OCI-LY7 (cell line): ENCODE results near the gene TMA7B. TPM values are rescaled to one million over a fixed set of nuclear protein-coding genes. Genes with fewer than 3 reads are reported as not detected.

ENCODE experiments used
- BruUV-seq: library from RNA; stranded (reverse); fragments of 400-500 nt; replicated peaks from 2 replicates; lab custom pipeline; 2021; lab: Mats Ljungman, UMichigan
- CTCF ChIA-PET: fragments of 300-600 bp; sonication (Branson Sonifier 250); formaldehyde crosslinking; loops from one replicate; lab custom pipeline; 2022; ENCODE audit warnings: antibody characterized with exemption; ENCODE audit not compliant: unreplicated experiment; lab: Charles Lee
- POLR2A ChIA-PET: fragments of 300-600 bp; sonication (Branson Sonifier 250); formaldehyde crosslinking; loops from one replicate; lab custom pipeline; 2022; ENCODE audit warnings: antibody characterized with exemption; lab: Charles Lee
- DNase-seq: peaks from one replicate; pipeline ENCODE4 v3.0.0-alpha.2; 2015; ENCODE audit warnings: low spot score
- H2AFZ ChIP-seq: fragments of 200-600 bp; sonication (generic), shearing (Covaris generic); 2 replicates; pipeline ENCODE4 v1.6.1; 2014; ENCODE audit warnings: mild to moderate bottlenecking, antibody characterized with exemption, low read length, moderate library complexity
- H3K27ac ChIP-seq: fragments of 200-600 bp; sonication (generic); 2 replicates; pipeline ENCODE4 v1.5.1; 2014; ENCODE audit warnings: mixed run types, low read depth, mild to moderate bottlenecking, moderate library complexity, low read length, inconsistent platforms; ENCODE audit not compliant: poor library complexity, severe bottlenecking
- H3K36me3 ChIP-seq: fragments of 200-600 bp; sonication (generic); 2 replicates; pipeline ENCODE4 v1.6.1; 2014; ENCODE audit warnings: mild to moderate bottlenecking, antibody characterized with exemption, low read length, moderate library complexity, mixed read lengths; ENCODE audit not compliant: insufficient read depth
- H3K4me1 ChIP-seq: fragments of 200-600 bp; sonication (generic); 2 replicates; pipeline ENCODE4 v1.5.1; 2014; ENCODE audit warnings: mild to moderate bottlenecking, low read length; ENCODE audit not compliant: insufficient read depth, poor library complexity, severe bottlenecking
- H3K4me2 ChIP-seq: fragments of 200-600 bp; sonication (generic); 2 replicates; pipeline ENCODE4 v1.6.1; 2014; ENCODE audit warnings: mild to moderate bottlenecking, low read length
- H3K4me3 ChIP-seq: fragments of 200-600 bp; sonication (generic); 2 replicates; pipeline ENCODE4 v1.5.1; 2014; ENCODE audit warnings: mild to moderate bottlenecking, low read depth, low read length; ENCODE audit not compliant: poor library complexity, severe bottlenecking
- H3K79me2 ChIP-seq: fragments of 200-600 bp; sonication (generic); 2 replicates; pipeline ENCODE4 v1.6.1; 2016; ENCODE audit warnings: low read depth, mild to moderate bottlenecking, low read length, moderate library complexity, mixed read lengths; ENCODE audit not compliant: insufficient read depth
- H3K9me2 ChIP-seq: fragments of 200-600 bp; sonication (generic); 2 replicates; pipeline ENCODE4 v1.6.1; 2016; ENCODE audit warnings: mild to moderate bottlenecking, low read length, mixed read lengths; ENCODE audit not compliant: insufficient read depth
- H3K9me3 ChIP-seq: fragments of 200-600 bp; sonication (generic); 2 replicates; pipeline ENCODE4 v1.6.1; 2014; ENCODE audit warnings: mild to moderate bottlenecking, mixed run types, low read length, mixed read lengths
- H4K20me1 ChIP-seq: fragments of 200-600 bp; sonication (generic); 2 replicates; pipeline ENCODE4 v1.6.1; 2014; ENCODE audit warnings: mild to moderate bottlenecking, antibody characterized with exemption, low read length, moderate library complexity, mixed read lengths; ENCODE audit not compliant: insufficient read depth
- EZH2phosphoT487 ChIP-seq: fragments of 200-600 bp; sonication (generic); IDR thresholded peaks from 2 replicates; pipeline ENCODE4 v1.6.1; 2018; ENCODE audit warnings: low read depth, borderline replicate concordance, mild to moderate bottlenecking, mixed run types, antibody characterized with exemption, low read length, moderate library complexity, mixed read lengths
- intact Hi-C: fragments of 100-400 bp; cut with micrococcal nuclease; formaldehyde crosslinking; loops from one replicate; pipeline ENCODE4 v1.10.0; 2022; ENCODE audit not compliant: unreplicated experiment
- total RNA-seq, 2 experiments: library from RNA; depleted of rRNA in 1 of 2; stranded (reverse); fragments of >200 nt in 1 of 2; shearing (Covaris generic) in 1 of 2; gene quantifications; 2 replicates each; pipeline ENCODE4 v1.2.3, GENCODE V29; 2014 to 2022
- TF ChIP-seq, protein P1 (sequence below): fragments of 200-600 bp; sonication (generic); conservative IDR thresholded peaks from 2 replicates; pipeline ENCODE4 v1.5.1; 2014; ENCODE audit warnings: mild to moderate bottlenecking, antibody characterized with exemption, low read length, moderate library complexity, mixed read lengths

The TMA7B gene
- total RNA-seq, 2 experiments from 2014 or later: not detected

DNA sequence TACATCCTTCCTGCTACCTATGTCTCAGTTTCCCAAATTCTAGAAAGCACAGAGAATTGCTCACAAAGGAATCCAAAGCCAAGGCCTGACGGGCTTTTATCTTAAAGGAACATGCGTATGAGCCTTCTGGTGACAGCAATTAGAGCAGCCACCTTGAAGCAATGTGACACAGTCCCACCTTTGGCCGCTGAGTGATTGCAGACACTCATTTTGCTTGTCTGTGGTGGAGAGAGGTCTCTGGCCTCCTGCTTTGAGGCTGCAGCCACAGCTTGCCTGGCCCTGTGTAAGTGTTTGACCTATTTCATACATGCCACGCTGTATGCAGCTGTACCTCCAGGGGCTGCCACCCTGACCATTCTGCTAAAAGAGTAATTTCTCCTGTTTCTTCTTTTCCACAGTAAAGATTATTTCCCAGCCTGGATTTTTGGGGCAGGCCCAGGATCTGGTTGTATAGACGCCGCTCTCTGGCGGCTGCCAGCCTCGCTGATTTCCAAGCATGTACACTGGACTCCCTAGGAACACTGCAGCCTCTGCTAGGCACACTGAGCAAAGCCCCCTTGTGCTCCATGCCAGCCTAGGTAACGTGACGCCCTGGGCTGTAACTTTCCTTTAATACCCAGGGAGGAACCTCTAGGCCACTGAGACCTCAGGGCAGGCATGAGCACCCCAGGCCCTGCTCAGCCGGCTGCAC lies 1.1 kb upstream of the TMA7B start:
- Histone ChIP-seq H4K20me1 (no peaks in the 10 kb centered on the region), H3K4me1 (peaks cover 10% of the 10 kb centered on the region), H3K36me3 (no peaks in the 10 kb centered on the region), H3K9me3 (no peaks in the 10 kb centered on the region), H3K9me2 (no peaks in the 10 kb centered on the region), H3K27ac (no peak overlapping the region), H2AFZ (no peak overlapping the region), H3K4me2 (no peak overlapping the region), H3K79me2 (no peaks in the 10 kb centered on the region), H3K4me3 (no peak overlapping the region)
- intact Hi-C loops: no loop called here
- no peak for TF ChIP-seq EZH2phosphoT487
- ChIA-PET POLR2A (no interaction called here), CTCF (no interaction called here)
- BruUV-seq: no TSS peak
- DNase-seq: no peak

GRCh38 chr22:39960791-39961746 lies 872 bp downstream of the TMA7B start:
- H3K79me2 ChIP-seq: no peaks in the 10 kb centered on the region
- intact Hi-C loops: no loop called here
- no peak overlapping the region for H2AFZ ChIP-seq
- DNase-seq: no peak
- H3K4me2 ChIP-seq: no peak overlapping the region
- H3K27ac ChIP-seq: no peak overlapping the region
- POLR2A ChIA-PET: interaction anchor here (1.2 kb wide), 1 partner anchor 12 kb away, joined by 4 read pairs; no protein-coding TSS in a partner anchor
- no peak overlapping the region for H3K4me3 ChIP-seq
- H3K4me1 ChIP-seq: peaks cover 10% of the 10 kb centered on the region
- CTCF ChIA-PET: no interaction called here
- no peaks in the 10 kb centered on the region for H3K9me2 ChIP-seq
- TF ChIP-seq, protein P1, sequence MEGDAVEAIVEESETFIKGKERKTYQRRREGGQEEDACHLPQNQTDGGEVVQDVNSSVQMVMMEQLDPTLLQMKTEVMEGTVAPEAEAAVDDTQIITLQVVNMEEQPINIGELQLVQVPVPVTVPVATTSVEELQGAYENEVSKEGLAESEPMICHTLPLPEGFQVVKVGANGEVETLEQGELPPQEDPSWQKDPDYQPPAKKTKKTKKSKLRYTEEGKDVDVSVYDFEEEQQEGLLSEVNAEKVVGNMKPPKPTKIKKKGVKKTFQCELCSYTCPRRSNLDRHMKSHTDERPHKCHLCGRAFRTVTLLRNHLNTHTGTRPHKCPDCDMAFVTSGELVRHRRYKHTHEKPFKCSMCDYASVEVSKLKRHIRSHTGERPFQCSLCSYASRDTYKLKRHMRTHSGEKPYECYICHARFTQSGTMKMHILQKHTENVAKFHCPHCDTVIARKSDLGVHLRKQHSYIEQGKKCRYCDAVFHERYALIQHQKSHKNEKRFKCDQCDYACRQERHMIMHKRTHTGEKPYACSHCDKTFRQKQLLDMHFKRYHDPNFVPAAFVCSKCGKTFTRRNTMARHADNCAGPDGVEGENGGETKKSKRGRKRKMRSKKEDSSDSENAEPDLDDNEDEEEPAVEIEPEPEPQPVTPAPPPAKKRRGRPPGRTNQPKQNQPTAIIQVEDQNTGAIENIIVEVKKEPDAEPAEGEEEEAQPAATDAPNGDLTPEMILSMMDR: no peak
- no peak for TF ChIP-seq EZH2phosphoT487
- no peaks in the 10 kb centered on the region for H3K9me3 ChIP-seq
- no peaks in the 10 kb centered on the region for H4K20me1 ChIP-seq
- H3K36me3 ChIP-seq: no peaks in the 10 kb centered on the region
- BruUV-seq: no TSS peak

DNA sequence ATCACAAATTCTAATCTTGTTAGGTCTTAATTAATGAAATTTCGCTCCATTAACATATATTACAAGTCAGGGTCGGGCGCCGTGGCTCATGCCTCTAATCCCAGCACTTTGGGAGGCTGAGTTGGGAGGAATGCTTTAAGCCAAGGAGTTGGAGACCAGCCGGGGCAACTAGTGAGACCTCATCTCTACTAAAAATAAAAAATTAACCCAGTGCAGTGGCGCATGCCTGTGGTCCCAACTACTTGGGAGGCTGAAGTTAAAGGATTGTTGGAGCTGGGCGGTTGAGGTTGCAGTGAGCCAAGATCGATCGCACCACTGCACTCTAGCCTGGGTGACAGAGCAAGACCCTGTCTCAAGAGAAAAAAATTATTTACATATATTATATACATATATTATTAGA lies 1.9 kb downstream of the TMA7B start:
- intact Hi-C loops: no loop called here
- Histone ChIP-seq H4K20me1 (no peaks in the 10 kb centered on the region), H3K9me3 (no peaks in the 10 kb centered on the region), H3K36me3 (no peaks in the 10 kb centered on the region), H3K9me2 (no peaks in the 10 kb centered on the region), H2AFZ (no peak overlapping the region), H3K79me2 (no peaks in the 10 kb centered on the region), H3K4me2 (no peak overlapping the region), H3K27ac (no peak overlapping the region), H3K4me1 (peaks cover 5% of the 10 kb centered on the region), H3K4me3 (no peak overlapping the region)
- ChIA-PET CTCF (no interaction called here), POLR2A (interaction anchor here (1.2 kb wide), 1 partner anchor 13 kb away, joined by 4 read pairs; no protein-coding TSS in a partner anchor)
- no TSS peak for BruUV-seq
- no peak for TF ChIP-seq EZH2phosphoT487
- TF ChIP-seq, protein P1: no peak
- no peak for DNase-seq
